ENCODE results near the gene AFTPH.

The AFTPH gene

GRCh38 chr2:64634345-64635267 lies 110.5 kb downstream of the AFTPH start:
- DNase-seq, result no peak

GRCh38 chr2:64635976-64636911 lies 112.1 kb downstream of the AFTPH start:
- DNase-seq, result no peak

- no peak for DNase-seq
Observed at GRCh38 chr2:64637000-64637635, 113.0 kb downstream of the AFTPH start.

GRCh38 chr2:64637931-64638330 lies 113.8 kb downstream of the AFTPH start:
- no peak for DNase-seq

GRCh38 chr2:64638502-64639120 lies 114.5 kb downstream of the AFTPH start:
- no peak for DNase-seq

- DNase-seq, result no peak
Observed at GRCh38 chr2:64639691-64640090, 115.6 kb downstream of the AFTPH start.

GRCh38 chr2:64640153-64641044 lies 116.3 kb downstream of the AFTPH start:
- DNase-seq, result no peak

GRCh38 chr2:64641599-64641998 lies 117.5 kb downstream of the AFTPH start:
- no peak for DNase-seq

All from stimulated activated CD4-positive, alpha-beta T cell treated with anti-CD3 and anti-CD28 coated beads, Interleukin-2, amount 100 ng/mL, for 24 hours (primary cell).